Activated CD8-positive, alpha-beta T cell treated with anti-CD3 and anti-CD28 coated beads, Interleukin-2, amount 10 ng/mL, durations not matched to agents 7 days and 5 days (primary cell): ENCODE data around the gene MAD2L2. TPM values are rescaled to one million over a fixed set of nuclear protein-coding genes. Genes with fewer than 3 reads are reported as not detected.

ENCODE experiments used
- ATAC-seq: fragments of 150-1000 bp; cut with Tn5 transposase; one replicate; pipeline ENCODE4 v1.10.0; 2021; ENCODE audit warnings: moderate library complexity
- CTCF ChIA-PET: fragments of 350-600 bp; sonication (Branson Sonifier 250); formaldehyde crosslinking; loops from one replicate; lab custom pipeline; 2021; ENCODE audit warnings: antibody characterized with exemption; lab: Charles Lee
- POLR2A ChIA-PET: fragments of 350-600 bp; sonication (Branson Sonifier 250); formaldehyde crosslinking; loops from one replicate; lab custom pipeline; 2021; ENCODE audit warnings: antibody characterized with exemption; lab: Charles Lee
- DNase-seq: peaks from one replicate; pipeline ENCODE4 v3.0.0-alpha.2; 2020
- H3K27ac Mint-ChIP-seq: one replicate; pipeline ENCODE4 v1.8.0; 2021; ENCODE audit warnings: mild to moderate bottlenecking, mixed read lengths
- H3K27me3 Mint-ChIP-seq: one replicate; pipeline ENCODE4 v1.8.0; 2021; ENCODE audit warnings: low read depth, mixed read lengths
- H3K36me3 Mint-ChIP-seq: one replicate; pipeline ENCODE4 v1.8.0; 2021; ENCODE audit warnings: low read depth, mixed read lengths
- H3K4me1 Mint-ChIP-seq: one replicate; pipeline ENCODE4 v1.8.0; 2021; ENCODE audit warnings: low read depth, mixed read lengths
- H3K4me3 Mint-ChIP-seq: one replicate; pipeline ENCODE4 v1.8.0; 2021; ENCODE audit warnings: mild to moderate bottlenecking, mixed read lengths
- H3K9me3 Mint-ChIP-seq: one replicate; pipeline ENCODE4 v1.8.0; 2022; ENCODE audit warnings: mixed read lengths; ENCODE audit not compliant: insufficient read depth
- total RNA-seq, 2 experiments: library from RNA; stranded (reverse); gene quantifications; one replicate each; pipeline ENCODE4 v1.2.3, GENCODE V29; 2021

The MAD2L2 gene
- total RNA-seq, 2 experiments from 2014 or later: 127 to 129 TPM

- POLR2A ChIA-PET: interaction anchor here (1.0 kb wide), 1 partner anchor 203 kb away, joined by 3 read pairs; no protein-coding TSS in a partner anchor
These were observed 23.9 kb upstream of the MAD2L2 start for GRCh38 chr1:11704691-11705475.

GRCh38 chr1:11704194-11704529, 23.2 kb upstream of the MAD2L2 start:
- Mint-ChIP-seq H3K36me3 (peaks cover 2% of the 10 kb centered on the region), H3K4me3 (no peak overlapping the region), H3K4me1 (peaks cover 16% of the 10 kb centered on the region), H3K9me3 (no peaks in the 10 kb centered on the region), H3K27me3 (peaks cover 17% of the 10 kb centered on the region), H3K27ac (no peak overlapping the region)
- CTCF ChIA-PET: interaction anchor here (2.1 kb wide), 1 partner anchor 11 kb away, joined by 9 read pairs; no protein-coding TSS in a partner anchor
- ATAC-seq (no peak), DNase-seq (no peak)
- POLR2A ChIA-PET: no interaction called here

More at GRCh38 chr1:11704691-11705475, 23.9 kb upstream of the MAD2L2 start:
- peaks cover 2% of the 10 kb centered on the region for H3K36me3 Mint-ChIP-seq
- CTCF ChIA-PET: interaction anchor here (2.1 kb wide), 1 partner anchor 11 kb away, joined by 9 read pairs; no protein-coding TSS in a partner anchor
- peaks cover 16% of the 10 kb centered on the region for H3K4me1 Mint-ChIP-seq
- peaks cover 19% of the 10 kb centered on the region for H3K27me3 Mint-ChIP-seq
- no peak for DNase-seq
- ATAC-seq: no peak
- H3K4me3 Mint-ChIP-seq: no peak overlapping the region
- H3K27ac Mint-ChIP-seq: no peak overlapping the region
- no peaks in the 10 kb centered on the region for H3K9me3 Mint-ChIP-seq

- no peak for ATAC-seq
- no peaks in the 10 kb centered on the region for H3K9me3 Mint-ChIP-seq
- no peak overlapping the region for H3K27ac Mint-ChIP-seq
- no peak for DNase-seq
- H3K36me3 Mint-ChIP-seq: peaks cover 2% of the 10 kb centered on the region
- ChIA-PET CTCF (interaction anchor here (2.1 kb wide), 1 partner anchor 12 kb away, joined by 9 read pairs; no protein-coding TSS in a partner anchor), POLR2A (no interaction called here)
- peaks cover 21% of the 10 kb centered on the region for H3K27me3 Mint-ChIP-seq
- peaks cover 11% of the 10 kb centered on the region for H3K4me1 Mint-ChIP-seq
- H3K4me3 Mint-ChIP-seq: no peak overlapping the region
These were observed 22.6 kb upstream of the MAD2L2 start for GRCh38 chr1:11703357-11704193.

GRCh38 chr1:11701981-11702803, 21.2 kb upstream of the MAD2L2 start:
- H3K36me3 Mint-ChIP-seq: no peaks in the 10 kb centered on the region
- H3K27me3 Mint-ChIP-seq: peaks cover 24% of the 10 kb centered on the region
- no peak overlapping the region for H3K4me3 Mint-ChIP-seq
- ATAC-seq (no peak), DNase-seq (no peak)
- H3K9me3 Mint-ChIP-seq: no peaks in the 10 kb centered on the region
- peaks cover 19% of the 10 kb centered on the region for H3K4me1 Mint-ChIP-seq
- ChIA-PET POLR2A (no interaction called here), CTCF (no interaction called here)
- H3K27ac Mint-ChIP-seq: no peak overlapping the region

GRCh38 chr1:11701551-11701961, 20.6 kb upstream of the MAD2L2 start:
- ATAC-seq: no peak
- Mint-ChIP-seq H3K9me3 (no peaks in the 10 kb centered on the region), H3K27me3 (peaks cover 24% of the 10 kb centered on the region), H3K27ac (no peak overlapping the region), H3K4me1 (peaks cover 21% of the 10 kb centered on the region), H3K36me3 (no peaks in the 10 kb centered on the region), H3K4me3 (no peak overlapping the region)
- ChIA-PET POLR2A (interaction anchor here (1.2 to 1.7 kb wide), 2 partner anchors 42 to 207 kb away, joined by 3 to 5 read pairs; no protein-coding TSS in a partner anchor), CTCF (no interaction called here)
- no peak for DNase-seq

- no peak for DNase-seq
- ATAC-seq: no peak
- POLR2A ChIA-PET: interaction anchor here (1.2 to 1.7 kb wide), 2 partner anchors 41 to 208 kb away, joined by 3 to 5 read pairs; no protein-coding TSS in a partner anchor
- H3K4me1 Mint-ChIP-seq: peaks cover 21% of the 10 kb centered on the region
- peaks cover 24% of the 10 kb centered on the region for H3K27me3 Mint-ChIP-seq
- no peaks in the 10 kb centered on the region for H3K9me3 Mint-ChIP-seq
- H3K4me3 Mint-ChIP-seq: no peak overlapping the region
- H3K27ac Mint-ChIP-seq: no peak overlapping the region
- CTCF ChIA-PET: interaction anchor here (0.8 to 1.4 kb wide), 2 partner anchors 19 to 36 kb away, joined by 3 to 4 read pairs; partner anchors contain the start of gene MAD2L2
- no peaks in the 10 kb centered on the region for H3K36me3 Mint-ChIP-seq
These were observed 19.9 kb upstream of the MAD2L2 start for GRCh38 chr1:11700601-11701467.

- Mint-ChIP-seq H3K27me3 (peaks cover 19% of the 10 kb centered on the region), H3K4me1 (peaks cover 27% of the 10 kb centered on the region), H3K36me3 (peaks cover 1% of the 10 kb centered on the region), H3K4me3 (no peak overlapping the region), H3K9me3 (no peaks in the 10 kb centered on the region), H3K27ac (no peak overlapping the region)
- CTCF ChIA-PET: interaction anchor here (1.5 to 2.5 kb wide), 2 partner anchors 10 to 21 kb away, joined by 3 to 8 read pairs; no protein-coding TSS in a partner anchor
- POLR2A ChIA-PET: no interaction called here
- ATAC-seq (no peak), DNase-seq (no peak)
These were observed 16.9 kb upstream of the MAD2L2 start for GRCh38 chr1:11697893-11698210.

- no peak for ATAC-seq
- no peak for DNase-seq
- Mint-ChIP-seq H3K27ac (no peak overlapping the region), H3K9me3 (no peaks in the 10 kb centered on the region), H3K36me3 (peaks cover 1% of the 10 kb centered on the region), H3K4me1 (peaks cover 32% of the 10 kb centered on the region), H3K27me3 (peaks cover 23% of the 10 kb centered on the region), H3K4me3 (no peak overlapping the region)
- POLR2A ChIA-PET: interaction anchor here (1.0 kb wide), 1 partner anchor 213 kb away, joined by 3 read pairs; no protein-coding TSS in a partner anchor
- CTCF ChIA-PET: interaction anchor here (1.5 to 2.8 kb wide), 3 partner anchors 11 to 22 kb away, joined by 3 to 8 read pairs (median 7); no protein-coding TSS in a partner anchor
These were observed 16.4 kb upstream of the MAD2L2 start for GRCh38 chr1:11697188-11697892.

GRCh38 chr1:11695861-11696260, 14.9 kb upstream of the MAD2L2 start:
- peaks cover 1% of the 10 kb centered on the region for H3K36me3 Mint-ChIP-seq
- H3K9me3 Mint-ChIP-seq: no peaks in the 10 kb centered on the region
- H3K27ac Mint-ChIP-seq: no peak overlapping the region
- H3K4me1 Mint-ChIP-seq: peaks cover 36% of the 10 kb centered on the region
- no peak overlapping the region for H3K4me3 Mint-ChIP-seq
- ChIA-PET CTCF (interaction anchor here (1.4 to 2.8 kb wide), 2 partner anchors 14 to 24 kb away, joined by 3 to 7 read pairs; no protein-coding TSS in a partner anchor), POLR2A (interaction anchor here (1.0 kb wide), 1 partner anchor 214 kb away, joined by 3 read pairs; no protein-coding TSS in a partner anchor)
- peaks cover 26% of the 10 kb centered on the region for H3K27me3 Mint-ChIP-seq
- DNase-seq: no peak
- ATAC-seq: no peak

GRCh38 chr1:11693917-11694316, 13.0 kb upstream of the MAD2L2 start:
- peaks cover 49% of the 10 kb centered on the region for H3K4me1 Mint-ChIP-seq
- peaks cover 37% of the 10 kb centered on the region for H3K27me3 Mint-ChIP-seq
- CTCF ChIA-PET: interaction anchor here (0.9 to 1.4 kb wide), 2 partner anchors 12 to 17 kb away, joined by 3 to 4 read pairs; no protein-coding TSS in a partner anchor
- peaks cover 1% of the 10 kb centered on the region for H3K36me3 Mint-ChIP-seq
- DNase-seq (no peak), ATAC-seq (no peak)
- H3K9me3 Mint-ChIP-seq: no peaks in the 10 kb centered on the region
- peak overlapping the region; percentile 29 for H3K4me3 Mint-ChIP-seq
- H3K27ac Mint-ChIP-seq: peak overlapping the region; percentile 91
- POLR2A ChIA-PET: interaction anchor here (0.5 to 1.6 kb wide), 4 partner anchors 13 to 216 kb away, joined by 3 to 7 read pairs (median 6); partner anchors contain the start of gene MAD2L2
